ENCODE data around the gene ITPKA.

DNA sequence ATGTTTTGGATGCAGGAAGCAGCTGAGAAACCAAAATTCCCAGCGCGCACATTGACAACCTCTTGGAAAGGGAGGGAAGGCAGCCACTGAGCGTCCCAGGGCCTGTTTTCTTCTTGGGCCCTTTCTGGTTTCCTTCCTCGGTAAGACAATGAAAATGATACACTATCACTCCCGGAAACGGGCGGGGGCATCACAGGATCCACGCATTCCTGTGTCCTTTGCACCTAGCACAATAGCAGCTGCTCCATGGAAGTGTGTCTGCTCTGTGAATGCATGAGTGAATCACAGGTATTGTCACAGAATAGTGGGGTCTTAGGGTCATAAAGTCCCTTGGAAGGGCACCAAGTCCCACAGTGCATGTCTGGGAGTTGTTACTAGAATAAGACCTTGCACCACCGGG, 6.3 kb upstream of the ITPKA start:
- TF ChIP-seq, protein P1, sequence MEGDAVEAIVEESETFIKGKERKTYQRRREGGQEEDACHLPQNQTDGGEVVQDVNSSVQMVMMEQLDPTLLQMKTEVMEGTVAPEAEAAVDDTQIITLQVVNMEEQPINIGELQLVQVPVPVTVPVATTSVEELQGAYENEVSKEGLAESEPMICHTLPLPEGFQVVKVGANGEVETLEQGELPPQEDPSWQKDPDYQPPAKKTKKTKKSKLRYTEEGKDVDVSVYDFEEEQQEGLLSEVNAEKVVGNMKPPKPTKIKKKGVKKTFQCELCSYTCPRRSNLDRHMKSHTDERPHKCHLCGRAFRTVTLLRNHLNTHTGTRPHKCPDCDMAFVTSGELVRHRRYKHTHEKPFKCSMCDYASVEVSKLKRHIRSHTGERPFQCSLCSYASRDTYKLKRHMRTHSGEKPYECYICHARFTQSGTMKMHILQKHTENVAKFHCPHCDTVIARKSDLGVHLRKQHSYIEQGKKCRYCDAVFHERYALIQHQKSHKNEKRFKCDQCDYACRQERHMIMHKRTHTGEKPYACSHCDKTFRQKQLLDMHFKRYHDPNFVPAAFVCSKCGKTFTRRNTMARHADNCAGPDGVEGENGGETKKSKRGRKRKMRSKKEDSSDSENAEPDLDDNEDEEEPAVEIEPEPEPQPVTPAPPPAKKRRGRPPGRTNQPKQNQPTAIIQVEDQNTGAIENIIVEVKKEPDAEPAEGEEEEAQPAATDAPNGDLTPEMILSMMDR (conservative IDR thresholded peaks at IDR 0.05; ENCODE audit: low read depth, low read length) = no peak
- no peak for TF ChIP-seq EZH2phosphoT487 (IDR thresholded peaks at IDR 0.05; ENCODE audit: borderline replicate concordance, low read length)

Measured in PC-3 (cell line).